A673 (cell line): ENCODE measurements around the gene WFIKKN1.

ENCODE experiments used
- EZH2 ChIP-seq: fragments of 200-600 bp; sonication (generic); IDR thresholded peaks from 2 replicates; pipeline ENCODE4 v1.6.1; 2017; ENCODE audit warnings: borderline replicate concordance, low read depth, mild to moderate bottlenecking, mixed read lengths, antibody characterized with exemption, low read length; ENCODE audit not compliant: poor library complexity, severe bottlenecking
- TF ChIP-seq, protein P1 (sequence below): fragments of 300-800, 200-600 bp; sonication (generic); conservative IDR thresholded peaks from 2 replicates; pipeline ENCODE4 v1.5.1; 2017; ENCODE audit warnings: low read depth, mild to moderate bottlenecking, antibody characterized with exemption, low read length, moderate library complexity, mixed read lengths

DNA sequence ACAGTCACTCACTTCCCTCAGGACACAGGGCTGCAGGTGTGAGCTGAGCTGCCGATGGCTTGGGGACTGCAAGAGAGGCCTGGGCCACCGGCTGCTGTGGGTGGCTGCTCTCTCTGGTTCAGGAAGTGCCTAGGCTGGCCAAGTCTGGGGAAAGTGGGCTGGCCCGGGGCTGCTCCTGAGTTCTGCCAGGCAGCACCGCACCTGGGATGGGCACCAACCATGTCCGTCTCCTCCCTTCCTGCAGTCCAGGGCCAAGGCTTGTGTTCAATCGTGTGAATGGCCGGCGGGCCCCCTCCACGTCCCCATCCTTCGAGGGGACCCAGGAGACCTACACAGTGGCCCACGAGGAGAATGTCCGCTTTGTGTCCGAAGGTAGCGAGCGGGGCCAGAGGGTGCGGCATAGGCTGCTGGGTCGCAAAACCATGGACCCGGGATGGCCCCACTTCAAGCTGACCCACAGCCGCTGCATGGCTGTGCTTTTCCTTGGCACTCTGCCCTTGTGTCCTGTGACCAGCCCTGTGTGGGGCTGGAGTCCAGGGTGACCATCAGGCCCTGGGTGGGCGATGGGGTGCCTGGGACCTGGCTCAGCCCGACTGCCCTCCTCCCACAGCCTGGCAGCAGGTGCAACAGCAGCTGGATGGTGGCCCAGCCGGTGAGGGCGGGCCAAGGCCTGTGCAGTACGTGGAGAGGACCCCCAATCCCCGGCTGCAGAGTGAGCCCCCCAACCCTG, 16.6 kb downstream of the WFIKKN1 start:
- TF ChIP-seq, protein P1, sequence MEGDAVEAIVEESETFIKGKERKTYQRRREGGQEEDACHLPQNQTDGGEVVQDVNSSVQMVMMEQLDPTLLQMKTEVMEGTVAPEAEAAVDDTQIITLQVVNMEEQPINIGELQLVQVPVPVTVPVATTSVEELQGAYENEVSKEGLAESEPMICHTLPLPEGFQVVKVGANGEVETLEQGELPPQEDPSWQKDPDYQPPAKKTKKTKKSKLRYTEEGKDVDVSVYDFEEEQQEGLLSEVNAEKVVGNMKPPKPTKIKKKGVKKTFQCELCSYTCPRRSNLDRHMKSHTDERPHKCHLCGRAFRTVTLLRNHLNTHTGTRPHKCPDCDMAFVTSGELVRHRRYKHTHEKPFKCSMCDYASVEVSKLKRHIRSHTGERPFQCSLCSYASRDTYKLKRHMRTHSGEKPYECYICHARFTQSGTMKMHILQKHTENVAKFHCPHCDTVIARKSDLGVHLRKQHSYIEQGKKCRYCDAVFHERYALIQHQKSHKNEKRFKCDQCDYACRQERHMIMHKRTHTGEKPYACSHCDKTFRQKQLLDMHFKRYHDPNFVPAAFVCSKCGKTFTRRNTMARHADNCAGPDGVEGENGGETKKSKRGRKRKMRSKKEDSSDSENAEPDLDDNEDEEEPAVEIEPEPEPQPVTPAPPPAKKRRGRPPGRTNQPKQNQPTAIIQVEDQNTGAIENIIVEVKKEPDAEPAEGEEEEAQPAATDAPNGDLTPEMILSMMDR, result no peak
- no peak for TF ChIP-seq EZH2
